ENCODE data around the gene GBF1.

GBF1 gene

GRCh38 chr10:102352066-102352715, 106.9 kb downstream of the GBF1 start:
- DNase-seq = peak; percentile 59

- DNase-seq = no peak
Measured at GRCh38 chr10:102354451-102354850, 109.1 kb downstream of the GBF1 start.

GRCh38 chr10:102358712-102359382, 113.5 kb downstream of the GBF1 start:
- DNase-seq = no peak

GRCh38 chr10:102367441-102367840, 122.1 kb downstream of the GBF1 start:
- no peak for DNase-seq

- no peak for DNase-seq
Measured at GRCh38 chr10:102368077-102368476, 122.7 kb downstream of the GBF1 start.

GRCh38 chr10:102371295-102371694, 126.0 kb downstream of the GBF1 start:
- DNase-seq = no peak

- no peak for DNase-seq
Measured at GRCh38 chr10:102375250-102375649, 129.9 kb downstream of the GBF1 start.

- DNase-seq = peak; percentile 20
Measured at GRCh38 chr10:102375867-102376266, 130.5 kb downstream of the GBF1 start.

GRCh38 chr10:102376901-102377300, 131.6 kb downstream of the GBF1 start:
- no peak for DNase-seq

GRCh38 chr10:102379383-102379782, 134.1 kb downstream of the GBF1 start:
- no peak for DNase-seq

- no peak for DNase-seq
Measured at GRCh38 chr10:102381983-102382382, 136.7 kb downstream of the GBF1 start.

GRCh38 chr10:102382871-102383270, 137.5 kb downstream of the GBF1 start:
- no peak for DNase-seq

GRCh38 chr10:102384053-102384452, 138.7 kb downstream of the GBF1 start:
- DNase-seq = no peak

GRCh38 chr10:102384606-102385429, 139.5 kb downstream of the GBF1 start:
- DNase-seq = no peak

GRCh38 chr10:102389894-102390293, 144.6 kb downstream of the GBF1 start:
- DNase-seq = no peak

GRCh38 chr10:102392306-102392705, 147.0 kb downstream of the GBF1 start:
- DNase-seq = no peak

- DNase-seq = no peak
Measured at GRCh38 chr10:102393411-102394078, 148.2 kb downstream of the GBF1 start.

GRCh38 chr10:102394079-102394800, 148.9 kb downstream of the GBF1 start:
- DNase-seq = peak; percentile 93

GRCh38 chr10:102394801-102395399, 149.6 kb downstream of the GBF1 start:
- no peak for DNase-seq

GRCh38 chr10:102395400-102396316, 150.3 kb downstream of the GBF1 start, which contains the start of gene NFKB2:
TSS of gene NFKB2 (plus strand) at chr10:102395705. CDS start at chr10:102395960, 255 bp downstream.
- peak; percentile 94 for DNase-seq

GRCh38 chr10:102396317-102396650, 151.0 kb downstream of the GBF1 start:
- DNase-seq = no peak
